ENCODE results near the gene GPR183. TPM values are rescaled to one million over a fixed set of nuclear protein-coding genes. Genes with fewer than 3 reads are reported as not detected.

GPR183 gene
- total RNA-seq, 2 experiments from 2014 or later: 37.4 to 38.8 TPM

GRCh38 chr13:99289674-99290337 is 17.4 kb downstream of the GPR183 start:
- peaks cover 82% of the 10 kb centered on the region for H3K4me1 Mint-ChIP-seq (ENCODE audit: low read depth)
- no peaks in the 10 kb centered on the region for H3K9me3 Mint-ChIP-seq
- CTCF ChIA-PET: interaction anchor here (1.1 to 2.7 kb wide), 3 partner anchors 20 to 98 kb away, joined by 3 to 14 read pairs (median 6); no protein-coding TSS in a partner anchor
- H3K27ac Mint-ChIP-seq: peak overlapping the region; percentile 89
- H3K4me3 Mint-ChIP-seq: peak overlapping the region; percentile 17
- H3K36me3 Mint-ChIP-seq (ENCODE audit: low read depth): peaks cover 32% of the 10 kb centered on the region
- peak; percentile 80 for DNase-seq
- H3K27me3 Mint-ChIP-seq (ENCODE audit: low read depth): no peaks in the 10 kb centered on the region
- intact Hi-C loops (cut with micrococcal nuclease): loop anchor here (2.0 to 10.0 kb wide), 6 partner anchors 25 to 525 kb away; partner anchors contain the start of gene CLYBL

- Mint-ChIP-seq H3K27me3 (ENCODE audit: low read depth) (no peaks in the 10 kb centered on the region), H3K4me3 (no peak overlapping the region), H3K27ac (peak overlapping the region; percentile 89), H3K36me3 (ENCODE audit: low read depth) (peaks cover 30% of the 10 kb centered on the region), H3K9me3 (no peaks in the 10 kb centered on the region), H3K4me1 (ENCODE audit: low read depth) (peaks cover 85% of the 10 kb centered on the region)
- CTCF ChIA-PET: interaction anchor here (1.1 to 3.3 kb wide), 10 partner anchors 9 to 147 kb away, joined by 3 to 18 read pairs (median 6); no protein-coding TSS in a partner anchor
- DNase-seq: no peak
- intact Hi-C loops (cut with micrococcal nuclease): loop anchor here (2.0 to 10.0 kb wide), 6 partner anchors 26 to 526 kb away; partner anchors contain the start of gene CLYBL
These were observed 17.9 kb downstream of the GPR183 start for GRCh38 chr13:99289271-99289670.

- H3K36me3 Mint-ChIP-seq (ENCODE audit: low read depth): peaks cover 19% of the 10 kb centered on the region
- peak; percentile 89 for DNase-seq
- intact Hi-C loops (cut with micrococcal nuclease): loop anchor here (1.0 to 10.0 kb wide), 13 partner anchors 8 to 527 kb away; partner anchors contain the start of genes CLYBL, GPR18 and GPR183
- CTCF ChIA-PET: interaction anchor here (0.6 to 3.3 kb wide), 12 partner anchors 10 to 148 kb away, joined by 3 to 18 read pairs (median 6); no protein-coding TSS in a partner anchor
- peaks cover 80% of the 10 kb centered on the region for H3K4me1 Mint-ChIP-seq (ENCODE audit: low read depth)
- H3K9me3 Mint-ChIP-seq: no peaks in the 10 kb centered on the region
- peak overlapping the region; percentile 37 for H3K4me3 Mint-ChIP-seq
- H3K27me3 Mint-ChIP-seq (ENCODE audit: low read depth): no peaks in the 10 kb centered on the region
- H3K27ac Mint-ChIP-seq: peak overlapping the region; percentile 89
These were observed 19.1 kb downstream of the GPR183 start for GRCh38 chr13:99288089-99288488.

- DNase-seq: no peak
- Mint-ChIP-seq H3K4me3 (no peak overlapping the region), H3K9me3 (no peaks in the 10 kb centered on the region), H3K36me3 (ENCODE audit: low read depth) (peaks cover 15% of the 10 kb centered on the region), H3K27ac (peak overlapping the region; percentile 89), H3K27me3 (ENCODE audit: low read depth) (no peaks in the 10 kb centered on the region), H3K4me1 (ENCODE audit: low read depth) (peaks cover 81% of the 10 kb centered on the region)
- intact Hi-C loops (cut with micrococcal nuclease): loop anchor here (5.0 to 10.0 kb wide), 3 partner anchors 320 to 527 kb away; partner anchors contain the start of gene CLYBL
- CTCF ChIA-PET: interaction anchor here (0.6 to 3.3 kb wide), 9 partner anchors 9 to 150 kb away, joined by 3 to 13 read pairs (median 4); no protein-coding TSS in a partner anchor
These were observed 19.6 kb downstream of the GPR183 start for GRCh38 chr13:99287551-99287950.

GRCh38 chr13:99285432-99286182 is 21.6 kb downstream of the GPR183 start:
- intact Hi-C loops (cut with micrococcal nuclease): loop anchor here (5.0 to 10.0 kb wide), 3 partner anchors 322 to 529 kb away; partner anchors contain the start of gene CLYBL
- Mint-ChIP-seq H3K27ac (no peak overlapping the region), H3K4me3 (no peak overlapping the region)

GRCh38 chr13:99282264-99283231 is 24.7 kb downstream of the GPR183 start:
- CTCF ChIA-PET: interaction anchor here (0.7 to 2.1 kb wide), 5 partner anchors 10 to 154 kb away, joined by 3 to 8 read pairs (median 3); no protein-coding TSS in a partner anchor
- no peak overlapping the region for H3K4me3 Mint-ChIP-seq
- no peaks in the 10 kb centered on the region for H3K9me3 Mint-ChIP-seq
- intact Hi-C loops (cut with micrococcal nuclease): loop anchor here (10.0 kb wide), 1 partner anchor 532 kb away; no protein-coding TSS in a partner anchor
- peaks cover 91% of the 10 kb centered on the region for H3K4me1 Mint-ChIP-seq (ENCODE audit: low read depth)
- no peak for DNase-seq
- H3K36me3 Mint-ChIP-seq (ENCODE audit: low read depth): peaks cover 18% of the 10 kb centered on the region
- H3K27me3 Mint-ChIP-seq (ENCODE audit: low read depth): no peaks in the 10 kb centered on the region
- peak overlapping the region; percentile 70 for H3K27ac Mint-ChIP-seq

More at GRCh38 chr13:99285432-99286182, 21.6 kb downstream of the GPR183 start:
- Mint-ChIP-seq H3K9me3 (no peaks in the 10 kb centered on the region), H3K4me1 (ENCODE audit: low read depth) (peaks cover 93% of the 10 kb centered on the region), H3K36me3 (ENCODE audit: low read depth) (peaks cover 9% of the 10 kb centered on the region), H3K27me3 (ENCODE audit: low read depth) (no peaks in the 10 kb centered on the region)
- DNase-seq: no peak
- CTCF ChIA-PET: interaction anchor here (0.6 to 2.9 kb wide), 7 partner anchors 11 to 151 kb away, joined by 3 to 17 read pairs (median 4); no protein-coding TSS in a partner anchor

GRCh38 chr13:99281811-99282263 is 25.4 kb downstream of the GPR183 start:
- Mint-ChIP-seq H3K4me1 (ENCODE audit: low read depth) (peaks cover 88% of the 10 kb centered on the region), H3K27ac (peak overlapping the region; percentile 44), H3K27me3 (ENCODE audit: low read depth) (no peaks in the 10 kb centered on the region), H3K9me3 (no peaks in the 10 kb centered on the region), H3K4me3 (no peak overlapping the region), H3K36me3 (ENCODE audit: low read depth) (peaks cover 15% of the 10 kb centered on the region)
- DNase-seq: peak; percentile 80
- intact Hi-C loops (cut with micrococcal nuclease): loop anchor here (1.0 to 10.0 kb wide), 2 partner anchors 9 to 533 kb away; no protein-coding TSS in a partner anchor
- CTCF ChIA-PET: interaction anchor here (0.6 to 2.1 kb wide), 5 partner anchors 11 to 155 kb away, joined by 3 to 8 read pairs (median 3); no protein-coding TSS in a partner anchor

GRCh38 chr13:99280166-99280565 is 27.0 kb downstream of the GPR183 start:
- intact Hi-C loops (cut with micrococcal nuclease): loop anchor here (10.0 kb wide), 1 partner anchor 535 kb away; no protein-coding TSS in a partner anchor
- CTCF ChIA-PET: interaction anchor here (0.6 to 1.9 kb wide), 7 partner anchors 9 to 157 kb away, joined by 3 to 7 read pairs (median 4); no protein-coding TSS in a partner anchor
- Mint-ChIP-seq H3K27me3 (ENCODE audit: low read depth) (no peaks in the 10 kb centered on the region), H3K4me3 (no peak overlapping the region), H3K27ac (peak overlapping the region; percentile 38), H3K36me3 (ENCODE audit: low read depth) (peaks cover 15% of the 10 kb centered on the region), H3K9me3 (no peaks in the 10 kb centered on the region), H3K4me1 (ENCODE audit: low read depth) (peaks cover 89% of the 10 kb centered on the region)
- no peak for DNase-seq

- CTCF ChIA-PET: interaction anchor here (1.2 to 1.9 kb wide), 3 partner anchors 10 to 157 kb away, joined by 3 to 7 read pairs (median 4); no protein-coding TSS in a partner anchor
- intact Hi-C loops (cut with micrococcal nuclease): loop anchor here (10.0 kb wide), 1 partner anchor 535 kb away; no protein-coding TSS in a partner anchor
These were observed 27.6 kb downstream of the GPR183 start for GRCh38 chr13:99279637-99280036.

GRCh38 chr13:99278843-99279242 is 28.4 kb downstream of the GPR183 start:
- intact Hi-C loops (cut with micrococcal nuclease): no loop called here
- no peak overlapping the region for H3K27ac Mint-ChIP-seq
- no peaks in the 10 kb centered on the region for H3K9me3 Mint-ChIP-seq
- H3K36me3 Mint-ChIP-seq (ENCODE audit: low read depth): peaks cover 24% of the 10 kb centered on the region
- no peak overlapping the region for H3K4me3 Mint-ChIP-seq
- CTCF ChIA-PET: interaction anchor here (1.0 to 1.5 kb wide), 2 partner anchors 108 to 158 kb away, joined by 6 read pairs; no protein-coding TSS in a partner anchor
- H3K4me1 Mint-ChIP-seq (ENCODE audit: low read depth): peaks cover 91% of the 10 kb centered on the region
- no peak for DNase-seq
- H3K27me3 Mint-ChIP-seq (ENCODE audit: low read depth): no peaks in the 10 kb centered on the region

More at GRCh38 chr13:99279637-99280036, 27.6 kb downstream of the GPR183 start:
- no peaks in the 10 kb centered on the region for H3K27me3 Mint-ChIP-seq (ENCODE audit: low read depth)
- no peak overlapping the region for H3K27ac Mint-ChIP-seq
- H3K4me3 Mint-ChIP-seq: no peak overlapping the region
- DNase-seq: no peak
- peaks cover 20% of the 10 kb centered on the region for H3K36me3 Mint-ChIP-seq (ENCODE audit: low read depth)
- H3K9me3 Mint-ChIP-seq: no peaks in the 10 kb centered on the region
- peaks cover 89% of the 10 kb centered on the region for H3K4me1 Mint-ChIP-seq (ENCODE audit: low read depth)

Measured in activated naive CD4-positive, alpha-beta T cell treated with anti-CD3 and anti-CD28 coated beads for 36 hours (primary cell).